ENCODE measurements around the gene KRTAP19-6. TPM values are rescaled to one million over a fixed set of nuclear protein-coding genes. Genes with fewer than 3 reads are reported as not detected.

Gene KRTAP19-6, protein sequence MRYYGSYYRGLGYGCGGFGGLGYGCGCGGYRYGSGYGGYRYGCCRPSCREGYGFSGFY
- total RNA-seq = not detected in 2 replicates

DNA sequence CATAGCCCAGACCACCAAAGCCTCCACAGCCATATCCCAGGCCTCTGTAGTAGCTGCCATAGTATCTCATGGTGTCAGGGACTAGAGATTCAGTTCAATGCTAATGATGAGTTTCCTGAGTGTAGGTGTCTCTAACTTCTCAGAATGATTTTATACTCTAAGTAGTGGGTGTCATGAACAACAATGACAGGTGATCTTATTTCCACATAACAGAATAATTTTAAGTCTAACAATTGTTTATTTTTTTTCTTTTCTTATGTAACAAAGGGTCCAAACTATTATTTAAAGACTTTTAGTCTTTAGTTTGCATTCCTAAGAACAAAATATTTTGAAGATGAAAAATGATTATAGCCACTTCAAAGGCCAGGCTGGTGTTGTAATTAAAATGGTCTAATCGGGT is at the start of gene KRTAP19-6:
Gene KRTAP19-6 (minus strand): TSS at position 101 of the 400 bp plus-strand sequence. CDS start 31 bp downstream, at position 70.
- intact Hi-C loops (cut with micrococcal nuclease) = no loop called here
- POLR2A ChIA-PET = no interaction called here
- H3K27ac Mint-ChIP-seq = no peak within 1 kb of the TSS

DNA sequence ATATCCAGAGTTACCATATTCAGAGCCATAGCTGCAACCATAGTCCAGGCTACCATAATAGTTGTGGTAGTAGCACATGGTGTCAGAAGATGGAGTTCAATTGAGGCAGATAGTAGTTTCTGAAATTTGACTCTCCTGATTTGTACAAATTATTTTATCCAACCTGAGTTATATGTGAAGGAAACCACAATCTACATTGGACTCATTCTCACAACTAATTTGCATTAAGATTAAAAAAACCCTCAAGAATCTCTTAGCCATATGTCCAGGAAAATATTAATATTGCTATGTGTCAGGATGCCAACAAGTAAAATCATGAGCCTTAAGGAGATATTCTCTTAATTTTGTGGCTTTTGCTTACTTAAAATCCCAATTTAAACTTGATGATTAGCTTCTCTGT is 48.6 kb upstream of the KRTAP19-6 start, which contains the start of gene KRTAP22-2:
Gene KRTAP22-2 (minus strand): TSS at position 101 of the 400 bp plus-strand sequence.
- POLR2A ChIA-PET = no interaction called here
- no peak within 1 kb of the TSS for H3K27ac Mint-ChIP-seq
- intact Hi-C loops (cut with micrococcal nuclease) = no loop called here

More for the DNA sequence above, at the start of gene KRTAP19-6:
- no peak for ATAC-seq (ENCODE audit: low read depth)
- Mint-ChIP-seq H3K4me1 (no peaks in the 10 kb centered on the region), H3K36me3 (ENCODE audit: low read depth) (no peaks in the 10 kb centered on the region), H3K4me3 (no peak within 1 kb of the TSS), H3K27me3 (no peaks in the 10 kb centered on the region), H3K9me3 (peaks cover 3% of the 10 kb centered on the region)
- DNase-seq = no peak
- CTCF ChIA-PET = no interaction called here
- TF ChIP-seq, protein P1, sequence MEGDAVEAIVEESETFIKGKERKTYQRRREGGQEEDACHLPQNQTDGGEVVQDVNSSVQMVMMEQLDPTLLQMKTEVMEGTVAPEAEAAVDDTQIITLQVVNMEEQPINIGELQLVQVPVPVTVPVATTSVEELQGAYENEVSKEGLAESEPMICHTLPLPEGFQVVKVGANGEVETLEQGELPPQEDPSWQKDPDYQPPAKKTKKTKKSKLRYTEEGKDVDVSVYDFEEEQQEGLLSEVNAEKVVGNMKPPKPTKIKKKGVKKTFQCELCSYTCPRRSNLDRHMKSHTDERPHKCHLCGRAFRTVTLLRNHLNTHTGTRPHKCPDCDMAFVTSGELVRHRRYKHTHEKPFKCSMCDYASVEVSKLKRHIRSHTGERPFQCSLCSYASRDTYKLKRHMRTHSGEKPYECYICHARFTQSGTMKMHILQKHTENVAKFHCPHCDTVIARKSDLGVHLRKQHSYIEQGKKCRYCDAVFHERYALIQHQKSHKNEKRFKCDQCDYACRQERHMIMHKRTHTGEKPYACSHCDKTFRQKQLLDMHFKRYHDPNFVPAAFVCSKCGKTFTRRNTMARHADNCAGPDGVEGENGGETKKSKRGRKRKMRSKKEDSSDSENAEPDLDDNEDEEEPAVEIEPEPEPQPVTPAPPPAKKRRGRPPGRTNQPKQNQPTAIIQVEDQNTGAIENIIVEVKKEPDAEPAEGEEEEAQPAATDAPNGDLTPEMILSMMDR (IDR thresholded peaks at IDR 0.05) = no peak

DNA sequence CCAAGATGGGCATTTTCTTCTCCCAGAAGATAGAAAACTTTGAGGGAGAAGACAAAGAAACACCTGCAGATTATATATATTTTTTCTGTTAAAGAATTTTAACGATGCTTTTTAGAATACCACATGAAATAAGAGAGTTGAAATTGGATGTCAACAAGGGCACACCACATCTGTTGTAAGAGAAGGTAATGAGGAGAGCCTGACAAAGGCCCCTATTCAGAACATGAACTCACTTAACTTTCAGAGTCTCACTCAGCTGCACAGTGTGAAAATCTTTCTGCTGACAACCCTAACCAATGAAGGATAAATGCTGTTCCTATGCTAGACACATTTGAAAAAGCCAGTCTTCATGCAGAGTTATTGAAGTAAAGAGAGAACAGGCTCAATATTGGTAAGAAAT is 41.2 kb upstream of the KRTAP19-6 start:
- Mint-ChIP-seq H3K36me3 (ENCODE audit: low read depth) (no peaks in the 10 kb centered on the region), H3K4me1 (no peaks in the 10 kb centered on the region), H3K27me3 (no peaks in the 10 kb centered on the region), H3K4me3 (no peak overlapping the region), H3K9me3 (peaks cover 8% of the 10 kb centered on the region), H3K27ac (no peak overlapping the region)
- intact Hi-C loops (cut with micrococcal nuclease) = no loop called here
- ChIA-PET POLR2A (no interaction called here), CTCF (no interaction called here)
- TF ChIP-seq, protein P1 (IDR thresholded peaks at IDR 0.05) = no peak
- ATAC-seq (ENCODE audit: low read depth) (no peak), DNase-seq (no peak)

More for the DNA sequence above, 48.6 kb upstream of the KRTAP19-6 start, which contains the start of gene KRTAP22-2:
- Mint-ChIP-seq H3K4me3 (no peak within 1 kb of the TSS), H3K36me3 (ENCODE audit: low read depth) (no peaks in the 10 kb centered on the region), H3K27me3 (no peaks in the 10 kb centered on the region), H3K4me1 (no peaks in the 10 kb centered on the region), H3K9me3 (peaks cover 5% of the 10 kb centered on the region)
- DNase-seq = no peak
- TF ChIP-seq, protein P1 (IDR thresholded peaks at IDR 0.05) = no peak
- CTCF ChIA-PET = no interaction called here
- ATAC-seq (ENCODE audit: low read depth) = no peak

DNA sequence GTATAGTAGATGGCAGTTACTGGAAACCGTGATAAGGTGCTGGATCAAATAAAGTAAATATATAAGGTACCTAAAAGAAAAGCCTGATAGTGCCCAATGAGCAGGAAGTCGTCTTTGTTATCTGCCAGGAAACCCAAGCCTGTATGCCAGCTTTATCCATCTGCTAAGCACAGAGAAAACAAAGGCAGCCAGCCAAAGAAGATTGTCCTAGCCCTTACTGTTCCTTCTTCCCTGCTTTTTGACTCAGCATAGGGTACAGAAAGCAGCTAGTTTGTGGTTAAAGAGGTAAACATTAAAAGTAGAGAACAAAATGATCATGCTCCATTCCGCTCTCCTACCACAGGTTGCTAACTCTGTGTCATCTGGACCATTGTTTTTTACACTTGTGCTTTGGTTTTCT is 38.5 kb upstream of the KRTAP19-6 start:
- Mint-ChIP-seq H3K4me1 (no peaks in the 10 kb centered on the region), H3K27me3 (no peaks in the 10 kb centered on the region), H3K4me3 (no peak overlapping the region), H3K9me3 (peaks cover 5% of the 10 kb centered on the region), H3K36me3 (ENCODE audit: low read depth) (no peaks in the 10 kb centered on the region), H3K27ac (no peak overlapping the region)
- intact Hi-C loops (cut with micrococcal nuclease) = no loop called here
- ChIA-PET POLR2A (no interaction called here), CTCF (no interaction called here)
- no peak for DNase-seq
- TF ChIP-seq, protein P1 (IDR thresholded peaks at IDR 0.05) = no peak
- ATAC-seq (ENCODE audit: low read depth) = no peak

DNA sequence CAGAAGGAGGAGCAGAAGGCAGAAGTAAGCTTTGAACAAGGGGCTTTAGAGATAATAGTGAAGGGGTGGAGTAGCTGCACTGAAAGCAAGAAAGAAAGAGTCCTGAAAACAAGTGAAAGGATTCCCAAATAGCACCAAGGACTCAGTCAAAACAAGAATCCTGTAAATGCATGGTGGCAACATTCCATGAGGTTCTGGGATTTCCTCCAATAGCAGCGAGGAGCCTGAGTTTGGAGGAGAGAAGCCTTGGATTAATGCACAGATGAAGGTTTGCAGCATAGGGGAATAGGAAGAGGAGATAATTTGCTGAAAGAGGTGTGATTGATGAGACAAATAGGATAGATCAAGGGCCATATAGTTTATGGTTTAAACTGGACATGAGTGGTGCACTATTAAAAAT is 37.7 kb upstream of the KRTAP19-6 start:
- peaks cover under 1% of the 10 kb centered on the region for H3K9me3 Mint-ChIP-seq
- CTCF ChIA-PET = no interaction called here

More for the DNA sequence above, 37.7 kb upstream of the KRTAP19-6 start:
- Mint-ChIP-seq H3K27me3 (no peaks in the 10 kb centered on the region), H3K27ac (no peak overlapping the region), H3K4me1 (no peaks in the 10 kb centered on the region), H3K36me3 (ENCODE audit: low read depth) (no peaks in the 10 kb centered on the region), H3K4me3 (no peak overlapping the region)
- TF ChIP-seq, protein P1 (IDR thresholded peaks at IDR 0.05) = no peak
- ATAC-seq (ENCODE audit: low read depth) = no peak
- POLR2A ChIA-PET = no interaction called here
- DNase-seq = no peak
- intact Hi-C loops (cut with micrococcal nuclease) = no loop called here
